SK-N-SH (cell line): ENCODE data around the gene SLC5A7. TPM values are rescaled to one million over a fixed set of nuclear protein-coding genes. Genes with fewer than 3 reads are reported as not detected.

ENCODE experiments used
- CTCF ChIA-PET: fragments of 300-600, 350-600 bp; formaldehyde crosslinking; extraction: SDS; loops from one replicate; lab custom pipeline; 2021; lab: Yijun Ruan, JAX
- POLR2A ChIA-PET: fragments of 350-600 bp; sonication (Branson Sonifier 250); formaldehyde crosslinking; extraction: SDS; loops from one replicate; lab custom pipeline; 2020; ENCODE audit warnings: antibody characterized with exemption, inconsistent platforms; lab: Yijun Ruan, JAX
- DNase-seq: peaks from one replicate; pipeline ENCODE4 v3.0.0; 2012
- H2AFZ ChIP-seq: fragments of 200-600 bp; sonication (generic); 2 replicates; pipeline ENCODE4 v1.8.1; 2016; ENCODE audit warnings: antibody characterized with exemption, mild to moderate bottlenecking, low read depth
- H3F3A ChIP-seq: fragments of 200-600 bp; sonication (generic); replicated peaks from 2 replicates; pipeline ENCODE3; 2016; ENCODE audit warnings: antibody characterized with exemption, mild to moderate bottlenecking; ENCODE audit not compliant: insufficient read depth
- H3K27ac ChIP-seq, 2 experiments: fragments of 200-500 bp in 1 of 2; fragments of 200-600 bp in 1 of 2; sonication (Bioruptor generic) in 1 of 2; sonication (generic), shearing (Covaris generic) in 1 of 2; 2 replicates each; pipeline versions ENCODE4 v1.5.1 to v1.6.1; 2014 to 2016; ENCODE audit warnings: low read depth in 2 of 2, inconsistent platforms in 1 of 2, low read length in 1 of 2, mild to moderate bottlenecking in 1 of 2, mixed read lengths in 1 of 2
- H3K27me3 ChIP-seq: fragments of 200-600 bp; sonication (generic), shearing (Covaris generic); 2 replicates; pipeline ENCODE4 v1.6.1; 2016; ENCODE audit warnings: mixed run types; ENCODE audit not compliant: insufficient read depth
- H3K36me3 ChIP-seq, 2 experiments: fragments of 200-500 bp in 1 of 2; fragments of 200-600 bp in 1 of 2; sonication (Bioruptor generic) in 1 of 2; sonication (generic) in 1 of 2; replicated peaks in 1 of 2; 2 replicates each; pipeline versions ENCODE3 to v1.5.1; 2014 to 2016; ENCODE audit warnings: low read length in 1 of 2, mild to moderate bottlenecking in 1 of 2; ENCODE audit not compliant: insufficient read depth in 2 of 2, control insufficient read depth in 1 of 2
- H3K4me1 ChIP-seq, 2 experiments: fragments of 200-500 bp in 1 of 2; fragments of 200-600 bp in 1 of 2; sonication (Bioruptor generic) in 1 of 2; sonication (generic), shearing (Covaris generic) in 1 of 2; 2 replicates each; pipeline versions ENCODE4 v1.5.1 to v1.6.1; 2014 to 2016; ENCODE audit warnings: low read depth in 1 of 2, low read length in 1 of 2, mixed run types in 1 of 2; ENCODE audit not compliant: insufficient read depth in 2 of 2, control insufficient read depth in 1 of 2
- H3K4me2 ChIP-seq: fragments of 200-600 bp; sonication (generic), shearing (Covaris generic); 2 replicates; pipeline ENCODE4 v1.6.1; 2017; ENCODE audit warnings: mixed run types
- H3K4me3 ChIP-seq, 2 experiments: fragments of 200-500 bp in 1 of 2; fragments of 200-600 bp in 1 of 2; sonication (Bioruptor generic) in 1 of 2; sonication (generic), shearing (Covaris generic) in 1 of 2; 2 replicates each; pipeline versions ENCODE4 v1.5.1 to v1.8.1; 2014 to 2016; ENCODE audit warnings: low read depth in 2 of 2, inconsistent platforms in 1 of 2, low read length in 1 of 2, mild to moderate bottlenecking in 1 of 2, mixed read lengths in 1 of 2, moderate library complexity in 1 of 2
- H3K79me2 ChIP-seq: fragments of 200-600 bp; sonication (generic); 2 replicates; pipeline ENCODE4 v1.8.1; 2017; ENCODE audit warnings: mild to moderate bottlenecking; ENCODE audit not compliant: insufficient read depth
- H3K9ac ChIP-seq: fragments of 200-600 bp; sonication (generic); 2 replicates; pipeline ENCODE4 v1.6.1; 2017; ENCODE audit warnings: mixed run types
- H3K9me2 ChIP-seq: fragments of 200-600 bp; sonication (generic); 2 replicates; pipeline ENCODE4 v1.6.1; 2017; ENCODE audit warnings: mixed run types
- H3K9me3 ChIP-seq: fragments of 200-600 bp; sonication (generic); 2 replicates; pipeline ENCODE4 v1.6.1; 2017; ENCODE audit warnings: mixed run types, mild to moderate bottlenecking, moderate library complexity
- H4K20me1 ChIP-seq: fragments of 200-600 bp; sonication (generic); 2 replicates; pipeline ENCODE4 v1.6.1; 2017; ENCODE audit warnings: mild to moderate bottlenecking, mixed run types; ENCODE audit not compliant: insufficient read depth
- CHD2 ChIP-seq: fragments of 150-350 bp; IDR thresholded peaks from 2 replicates; pipeline ENCODE4 v1.6.1; 2018; ENCODE audit warnings: low read length; ENCODE audit not compliant: partially characterized antibody
- ELF1 ChIP-seq: IDR thresholded peaks from 2 replicates; pipeline ENCODE4 v1.4.0; 2012
- EP300 ChIP-seq, 2 experiments: IDR thresholded peaks; 2 replicates each; pipeline versions ENCODE4 v1.4.0 to v1.6.1; 2012; ENCODE audit warnings: borderline replicate concordance in 1 of 2, low read depth in 1 of 2, low read length in 1 of 2
- GATA2 ChIP-seq: sonication (generic); formaldehyde crosslinking; IDR thresholded peaks from 2 replicates; pipeline ENCODE4 v1.5.0; 2020; ENCODE audit warnings: mild to moderate bottlenecking, missing genetic modification reagents
- NFIC ChIP-seq: IDR thresholded peaks from 2 replicates; pipeline ENCODE4 v1.4.0; 2012; ENCODE audit warnings: borderline replicate concordance
- RAD21 ChIP-seq: IDR thresholded peaks from 2 replicates; pipeline ENCODE4 v1.6.1; 2012; ENCODE audit warnings: mild to moderate bottlenecking, low read length
- TEAD4 ChIP-seq: IDR thresholded peaks from 2 replicates; pipeline ENCODE4 v1.4.0; 2012; ENCODE audit warnings: mild to moderate bottlenecking, borderline replicate concordance; ENCODE audit not compliant: insufficient read depth
- WGBS: methylation state at CpG from one replicate; pipeline ENCODE4 v1.1.6; 2017; ENCODE audit warnings: low lambda C conversion rate; 5-methylcytosine and 5-hydroxymethylcytosine counted together
- polyA plus RNA-seq, 3 experiments: library from polyadenylated mRNA; depleted of rRNA; stranded (reverse); fragments of >200 nt; gene quantifications; 2 replicates each; pipeline ENCODE4 v1.2.3, GENCODE V29; 2012

The SLC5A7 gene
- polyA plus RNA-seq, 1 of the 3 experiments (the other 2 are of a cell fraction) = 0.12 TPM

DNA sequence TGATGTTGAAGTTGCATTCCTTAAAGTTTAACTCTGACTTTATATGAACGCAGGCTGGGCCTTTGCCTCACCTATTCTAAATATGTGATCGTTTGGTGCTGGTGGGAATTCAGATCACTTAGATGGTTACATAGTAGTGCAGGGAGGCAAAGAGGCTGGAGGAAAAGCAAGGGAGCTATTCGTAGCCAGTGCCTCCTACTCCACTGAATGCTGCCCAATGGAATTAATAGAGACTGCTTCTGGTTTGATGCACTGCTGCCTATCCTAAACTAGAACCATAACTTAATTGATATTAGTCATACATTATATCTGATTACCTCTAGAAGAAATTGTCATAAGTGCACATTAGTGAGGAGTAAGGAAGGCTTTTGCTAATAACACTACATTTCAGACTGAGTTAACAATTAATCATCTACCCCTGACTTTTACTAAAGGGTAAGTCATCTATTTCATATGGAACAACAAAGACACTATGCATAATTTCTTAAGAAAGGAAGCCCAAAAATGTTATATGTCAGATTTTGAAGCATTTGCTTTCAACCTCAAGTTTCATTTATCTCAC, 72.3 kb downstream of the SLC5A7 start:
- CTCF ChIA-PET = no interaction called here
- DNase-seq = no peak
- Histone ChIP-seq H3K9me2 (no peaks in the 10 kb centered on the region), H3K36me3 (no peaks in the 10 kb centered on the region), H4K20me1 (no peaks in the 10 kb centered on the region), H3K4me3 (no peak overlapping the region), H3K79me2 (no peaks in the 10 kb centered on the region)
- TF ChIP-seq EP300 (IDR thresholded peaks at IDR 0.05; ENCODE audit: borderline replicate concordance in 1 of 2, low read depth in 1 of 2, low read length in 1 of 2) (0 out of 4 replicates have a peak, but pooled peaks of 1 of the 2 experiments have one; percentile 25), RAD21 (no peak), NFIC (no peak), TEAD4 (no peak), CHD2 (no peak)
- TF ChIP-seq, all 33 proteins: peak for 1
- Histone ChIP-seq H3K4me1 (peaks cover 0 to 10% of the 10 kb centered on the region in 2 experiments; a peak in 2 of 4 replicates), H3F3A (no peaks in the 10 kb centered on the region), H3K9me3 (no peaks in the 10 kb centered on the region), H2AFZ (no peak overlapping the region), H3K27me3 (no peaks in the 10 kb centered on the region), H3K27ac (no peak overlapping the region), H3K4me2 (no peak overlapping the region), H3K9ac (no peak overlapping the region)
- POLR2A ChIA-PET = no interaction called here
- WGBS = 23% methylated on average over 3 of the region's 3 CpGs

- no peaks in the 10 kb centered on the region for H4K20me1 ChIP-seq
- H3K9ac ChIP-seq = no peak overlapping the region
- TF ChIP-seq GATA2 = 0 out of 2 replicates have a peak, but pooled peaks have one; percentile 9
- TF ChIP-seq ELF1 = no peak
- H3K27ac ChIP-seq = peak overlapping the region in 1 of 2 experiments; percentile 14; a peak in 1 of 4 replicates
- no peaks in the 10 kb centered on the region for H3K9me2 ChIP-seq
- no peaks in the 10 kb centered on the region for H3K27me3 ChIP-seq
- peaks cover 0 to 7% of the 10 kb centered on the region in 2 experiments; a peak in 2 of 4 replicates for H3K4me1 ChIP-seq
- WGBS = 11% methylated on average over 4 of the region's 4 CpGs
- no peaks in the 10 kb centered on the region for H3K9me3 ChIP-seq
- no peaks in the 10 kb centered on the region for H3K36me3 ChIP-seq
- H2AFZ ChIP-seq = no peak overlapping the region
- H3K79me2 ChIP-seq = no peaks in the 10 kb centered on the region
- POLR2A ChIA-PET = no interaction called here
- no peak overlapping the region for H3K4me3 ChIP-seq
- CTCF ChIA-PET = no interaction called here
- peak; percentile 25 for DNase-seq
- no peaks in the 10 kb centered on the region for H3F3A ChIP-seq
- no peak overlapping the region for H3K4me2 ChIP-seq
These were observed 75.2 kb downstream of the SLC5A7 start for GRCh38 chr2:108061439-108062042.

Other genes starting within 250 kb of the SLC5A7 start
- gene RGPD4, start 159.6 kb upstream of the SLC5A7 start, polyA plus RNA-seq (2012; rRNA removed) = 0.02 TPM in 1 of 2 replicates, not detected in the other